CD4-positive, CD25-positive, alpha-beta regulatory T cell (primary cell): Measurements from ENCODE around the gene LKAAEAR1. TPM values are rescaled to one million over a fixed set of nuclear protein-coding genes. Genes with fewer than 3 reads are reported as not detected.

Experiments
- ATAC-seq, 2 donors: fragments of 150-1000 bp; cut with Tn5 transposase; one replicate each; pipeline ENCODE4 v1.10.0; 2021; ENCODE audit warnings: low read depth in 2 of 2, moderate number of reproducible peaks in 2 of 2, moderate library complexity in 1 of 2
- DNase-seq, 3 donors: peaks; one replicate each; pipeline versions ENCODE4 v3.0.0 to v3.0.0-alpha.2; 2012 to 2022; ENCODE audit warnings: mixed read lengths in 1 of 3
- H3K27ac ChIP-seq: one replicate; pipeline ENCODE4 v1.7.0; 2013; ENCODE audit warnings: mild to moderate bottlenecking, low read length; ENCODE audit not compliant: insufficient read depth, poor library complexity, severe bottlenecking
- H3K27me3 ChIP-seq: one replicate; pipeline ENCODE4 v1.7.0; 2013; ENCODE audit warnings: low read length; ENCODE audit not compliant: control insufficient read depth, insufficient read depth
- H3K36me3 ChIP-seq: one replicate; pipeline ENCODE4 v1.7.0; 2013; ENCODE audit warnings: mild to moderate bottlenecking, low read length, moderate library complexity; ENCODE audit not compliant: control insufficient read depth, insufficient read depth
- H3K4me1 ChIP-seq: 2 replicates; pipeline ENCODE4 v1.7.0; 2013; ENCODE audit warnings: mild to moderate bottlenecking, low read length; ENCODE audit not compliant: insufficient read depth, control insufficient read depth, poor library complexity, severe bottlenecking
- H3K4me3 ChIP-seq: one replicate; pipeline ENCODE4 v1.7.0; 2013; ENCODE audit warnings: low read depth, mild to moderate bottlenecking, low read length, moderate library complexity
- H3K9me3 ChIP-seq, 2 experiments: 1 replicate in 1 of 2; 2 replicates in 1 of 2; pipeline ENCODE4 v1.7.0; 2013; ENCODE audit warnings: low read length in 2 of 2, mild to moderate bottlenecking in 1 of 2, moderate library complexity in 1 of 2; ENCODE audit not compliant: control insufficient read depth in 2 of 2
- H3K27ac Mint-ChIP-seq, 3 donors: one replicate each; pipeline ENCODE4 v1.8.0; 2020 to 2022; ENCODE audit warnings: mild to moderate bottlenecking in 3 of 3, mixed read lengths in 3 of 3, moderate library complexity in 2 of 3
- H3K27me3 Mint-ChIP-seq: one replicate; pipeline ENCODE4 v1.8.0; 2022; ENCODE audit warnings: mild to moderate bottlenecking, mixed read lengths
- H3K36me3 Mint-ChIP-seq: one replicate; pipeline ENCODE4 v1.8.0; 2020; ENCODE audit warnings: mixed read lengths
- H3K4me1 Mint-ChIP-seq, 4 donors: one replicate each; pipeline ENCODE4 v1.8.0; 2020 to 2022; ENCODE audit warnings: mixed read lengths in 4 of 4, mild to moderate bottlenecking in 1 of 4
- H3K4me3 Mint-ChIP-seq, 4 donors: one replicate each; pipeline ENCODE4 v1.8.0; 2020 to 2022; ENCODE audit warnings: mild to moderate bottlenecking in 4 of 4, mixed read lengths in 4 of 4, moderate library complexity in 3 of 4
- H3K9me3 Mint-ChIP-seq, 7 donors: one replicate each; pipeline ENCODE4 v1.8.0; 2020 to 2022; ENCODE audit warnings: mixed read lengths in 7 of 7, mild to moderate bottlenecking in 3 of 7, moderate library complexity in 2 of 7
- polyA plus RNA-seq, 4 donors: library from polyadenylated mRNA; unstranded; fragments of 300-500 nt; fragmentation: Illumina TruSeq; gene quantifications; one replicate each; pipeline ENCODE4 v1.2.3, GENCODE V29; 2021
- total RNA-seq: library from RNA; stranded (reverse); gene quantifications from one replicate; pipeline ENCODE4 v1.2.3, GENCODE V29; 2022

LKAAEAR1 gene
- total and polyA plus RNA-seq, 5 donors from 2014 or later, result 0.42 to 1.4 TPM; not detected in 3

GRCh38 chr20:64074963-64075362, 9.2 kb downstream of the LKAAEAR1 start:
- Mint-ChIP-seq H3K4me1 (peaks cover 0 to 29% (median 4%) of the 10 kb centered on the region in 4 donors), H3K27me3 (no peaks in the 10 kb centered on the region), H3K4me3 (peak overlapping the region in 2 of 4 donors; percentile 24 to 29), H3K9me3 (no peaks in the 10 kb centered on the region), H3K36me3 (peaks cover 3% of the 10 kb centered on the region), H3K27ac (no peak overlapping the region)
- H3K4me1 ChIP-seq, result peaks cover 34% of the 10 kb centered on the region
- H3K4me3 ChIP-seq, result no peak overlapping the region
- ATAC-seq (no peak), DNase-seq (no peak)
- H3K27me3 ChIP-seq, result no peaks in the 10 kb centered on the region
- peaks cover 20% of the 10 kb centered on the region for H3K36me3 ChIP-seq
- no peak overlapping the region for H3K27ac ChIP-seq
- H3K9me3 ChIP-seq, result no peaks in the 10 kb centered on the region

GRCh38 chr20:64074184-64074789, 9.9 kb downstream of the LKAAEAR1 start:
- Mint-ChIP-seq H3K27me3 (no peaks in the 10 kb centered on the region), H3K9me3 (no peaks in the 10 kb centered on the region), H3K4me1 (peaks cover 0 to 31% (median 4%) of the 10 kb centered on the region in 4 donors), H3K36me3 (peaks cover 3% of the 10 kb centered on the region), H3K4me3 (no peak overlapping the region), H3K27ac (no peak overlapping the region)
- H3K27ac ChIP-seq, result no peak overlapping the region
- H3K27me3 ChIP-seq, result no peaks in the 10 kb centered on the region
- H3K36me3 ChIP-seq, result peaks cover 20% of the 10 kb centered on the region
- H3K9me3 ChIP-seq, result no peaks in the 10 kb centered on the region
- ATAC-seq, result no peak
- no peak for DNase-seq
- H3K4me3 ChIP-seq, result no peak overlapping the region
- peaks cover 38% of the 10 kb centered on the region for H3K4me1 ChIP-seq

GRCh38 chr20:64073476-64074183, 10.6 kb downstream of the LKAAEAR1 start:
- no peaks in the 10 kb centered on the region for H3K9me3 ChIP-seq
- ATAC-seq (no peak), DNase-seq (no peak)
- peaks cover 0 to 31% (median 3%) of the 10 kb centered on the region in 4 donors for H3K4me1 Mint-ChIP-seq
- H3K4me3 Mint-ChIP-seq, result no peak overlapping the region
- no peak overlapping the region for H3K4me3 ChIP-seq
- peak overlapping the region in 1 of 3 donors; percentile 66 for H3K27ac Mint-ChIP-seq
- no peaks in the 10 kb centered on the region for H3K27me3 Mint-ChIP-seq
- H3K36me3 Mint-ChIP-seq, result peaks cover 3% of the 10 kb centered on the region
- H3K36me3 ChIP-seq, result peaks cover 20% of the 10 kb centered on the region
- H3K4me1 ChIP-seq, result peaks cover 34% of the 10 kb centered on the region
- no peaks in the 10 kb centered on the region for H3K9me3 Mint-ChIP-seq
- no peak overlapping the region for H3K27ac ChIP-seq
- no peaks in the 10 kb centered on the region for H3K27me3 ChIP-seq

- no peak for ATAC-seq
- Mint-ChIP-seq H3K9me3 (no peaks in the 10 kb centered on the region), H3K4me1 (peaks cover 0 to 33% (median under 1%) of the 10 kb centered on the region in 4 donors), H3K27ac (no peak overlapping the region), H3K4me3 (no peak overlapping the region), H3K27me3 (no peaks in the 10 kb centered on the region), H3K36me3 (peaks cover 3% of the 10 kb centered on the region)
- Histone ChIP-seq H3K36me3 (peaks cover 20% of the 10 kb centered on the region), H3K27ac (no peak overlapping the region), H3K27me3 (no peaks in the 10 kb centered on the region), H3K4me3 (no peak overlapping the region), H3K4me1 (peaks cover 23% of the 10 kb centered on the region), H3K9me3 (no peaks in the 10 kb centered on the region)
- no peak for DNase-seq
Measured at GRCh38 chr20:64072498-64073063, 11.6 kb downstream of the LKAAEAR1 start.

GRCh38 chr20:64071341-64072332, 12.6 kb downstream of the LKAAEAR1 start:
- Histone ChIP-seq H3K36me3 (peaks cover 20% of the 10 kb centered on the region), H3K9me3 (no peaks in the 10 kb centered on the region), H3K27me3 (no peaks in the 10 kb centered on the region), H3K4me3 (no peak overlapping the region), H3K27ac (no peak overlapping the region), H3K4me1 (peaks cover 20% of the 10 kb centered on the region)
- Mint-ChIP-seq H3K27ac (peak overlapping the region in 1 of 3 donors; percentile 63), H3K4me1 (peaks cover 0 to 39% (median 0%) of the 10 kb centered on the region in 4 donors), H3K27me3 (no peaks in the 10 kb centered on the region), H3K9me3 (no peaks in the 10 kb centered on the region), H3K36me3 (peaks cover 3% of the 10 kb centered on the region), H3K4me3 (peak overlapping the region in 1 of 4 donors; percentile 15)
- no peak for ATAC-seq
- DNase-seq, result no peak

- Mint-ChIP-seq H3K27me3 (no peaks in the 10 kb centered on the region), H3K27ac (peak overlapping the region in 1 of 3 donors; percentile 52), H3K4me3 (no peak overlapping the region), H3K36me3 (peaks cover 3% of the 10 kb centered on the region), H3K9me3 (no peaks in the 10 kb centered on the region), H3K4me1 (peaks cover 0 to 42% (median 9%) of the 10 kb centered on the region in 4 donors)
- Histone ChIP-seq H3K36me3 (peaks cover 17% of the 10 kb centered on the region), H3K4me3 (no peak overlapping the region), H3K27me3 (no peaks in the 10 kb centered on the region), H3K4me1 (peaks cover 27% of the 10 kb centered on the region), H3K9me3 (no peaks in the 10 kb centered on the region), H3K27ac (no peak overlapping the region)
- DNase-seq (no peak), ATAC-seq (no peak)
Measured at GRCh38 chr20:64070244-64070993, 13.8 kb downstream of the LKAAEAR1 start.
